ENCODE data around the gene MS4A15.
A peak's percentile ranks its signal among the peaks of the same experiment; 100 is the strongest.
"Not testable (repeated sequence)": the region's sequence is repeated elsewhere in the genome, so short reads cannot be mapped to it uniquely, and the experiment has no call there.

Gene MS4A15

DNA sequence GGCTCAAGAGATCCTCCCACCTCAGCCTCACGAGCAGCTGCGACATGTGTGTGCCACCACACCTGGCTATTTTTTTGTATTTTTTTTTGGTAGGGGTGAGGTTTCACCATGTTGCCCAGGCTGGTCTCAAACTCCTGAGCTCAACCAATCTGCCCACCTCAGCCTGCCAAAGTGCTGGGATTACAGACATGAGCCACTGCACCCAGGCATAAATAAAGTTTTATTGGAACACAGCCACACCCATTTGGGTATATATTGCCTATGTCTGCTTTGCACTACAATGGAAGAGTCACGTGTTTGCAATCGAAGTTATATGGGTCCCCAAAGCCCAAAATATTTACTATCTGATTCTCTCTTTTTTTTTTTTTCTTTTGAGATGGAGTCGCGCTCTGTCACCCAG lies 1.8 kb upstream of the MS4A15 start:
- DNase-seq (no peak), ATAC-seq (no peak)

- DNase-seq (no peak), ATAC-seq (no peak)
Observed at GRCh38 chr11:60757231-60757800, 649 bp downstream of the MS4A15 start.

- ATAC-seq, DNase-seq: not testable (repeated sequence)
Observed at GRCh38 chr11:60758671-60759070, 2.0 kb downstream of the MS4A15 start.

GRCh38 chr11:60759438-60760225 lies 3.0 kb downstream of the MS4A15 start:
- not testable (repeated sequence) for DNase-seq, ATAC-seq

GRCh38 chr11:60761436-60762190 lies 4.9 kb downstream of the MS4A15 start:
- DNase-seq: no peak

GRCh38 chr11:60762851-60763691 lies 6.4 kb downstream of the MS4A15 start:
- ATAC-seq (peak; percentile 39), DNase-seq (no peak)

More at GRCh38 chr11:60761436-60762190, 4.9 kb downstream of the MS4A15 start:
- ATAC-seq: no peak

- ATAC-seq: no peak
- DNase-seq: no peak
Observed at GRCh38 chr11:60763692-60764369, 7.2 kb downstream of the MS4A15 start.

GRCh38 chr11:60764879-60765278 lies 8.2 kb downstream of the MS4A15 start:
- DNase-seq: no peak
- ATAC-seq: no peak

- ATAC-seq: no peak
Observed at GRCh38 chr11:60765355-60765754, 8.7 kb downstream of the MS4A15 start.

DNA sequence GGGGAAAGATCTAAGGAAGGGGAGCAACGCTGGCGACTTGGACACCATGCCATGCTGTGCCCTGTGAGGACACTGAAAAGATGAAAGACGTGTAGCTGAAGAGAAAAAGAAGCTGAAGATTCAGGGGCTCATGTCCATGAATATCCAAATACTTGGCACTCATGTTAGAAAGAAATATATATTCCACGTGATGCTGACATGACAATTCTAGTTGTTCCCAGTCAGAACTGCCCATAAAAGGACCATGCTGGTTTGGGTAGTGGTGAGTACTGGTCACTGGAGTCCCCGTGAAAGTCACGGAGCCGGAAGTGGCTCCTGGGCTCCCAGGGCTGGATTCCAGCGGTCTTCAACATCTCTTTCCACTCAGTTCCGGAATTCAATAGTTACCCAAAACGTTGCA lies 9.9 kb downstream of the MS4A15 start:
- DNase-seq: no peak
- ATAC-seq: no peak

More at GRCh38 chr11:60765355-60765754, 8.7 kb downstream of the MS4A15 start:
- no peak for DNase-seq

DNA sequence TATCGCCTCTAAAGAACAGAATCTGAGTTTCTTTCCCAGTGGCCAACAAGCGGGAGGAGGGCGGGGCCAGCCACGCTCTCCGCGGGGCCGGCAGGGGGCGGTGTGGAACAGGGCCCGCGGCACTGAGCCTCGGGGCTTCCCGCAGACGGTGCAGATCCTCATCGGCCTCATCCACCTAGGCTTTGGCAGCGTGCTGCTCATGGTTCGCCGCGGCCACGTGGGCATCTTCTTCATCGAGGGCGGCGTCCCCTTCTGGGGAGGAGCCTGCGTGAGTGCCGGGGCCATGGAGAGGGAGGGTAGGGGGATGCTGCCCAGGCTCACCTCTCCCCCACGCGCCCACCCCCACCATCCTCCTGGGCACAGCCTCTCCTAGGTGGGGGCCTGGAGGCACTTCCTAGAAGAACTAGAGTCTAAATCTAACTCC lies 10.7 kb downstream of the MS4A15 start:
- DNase-seq: peak; percentile 36
- ATAC-seq: no peak

DNA sequence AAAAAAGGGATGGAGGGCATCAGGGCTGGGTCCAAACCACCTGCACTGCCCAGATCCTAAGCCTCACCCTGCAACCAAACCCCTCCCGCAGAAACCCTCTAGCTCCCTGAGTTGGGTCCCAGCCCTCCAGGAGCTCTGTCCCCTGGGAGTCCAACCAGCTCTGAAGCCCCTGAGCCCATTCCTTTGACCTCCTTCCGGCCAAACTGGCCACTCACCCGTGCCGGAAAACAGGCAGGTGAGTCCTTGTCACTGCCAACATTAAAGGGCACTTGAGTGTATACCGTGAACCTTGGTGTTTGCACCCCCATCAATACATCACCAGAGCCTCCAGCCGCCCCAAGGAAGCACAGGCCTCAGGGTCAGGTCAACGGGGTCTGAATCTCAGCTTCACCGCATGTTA lies 11.5 kb downstream of the MS4A15 start:
- DNase-seq: no peak
- ATAC-seq: no peak

- ATAC-seq (no peak), DNase-seq (no peak)
Observed at GRCh38 chr11:60769273-60769672, 12.6 kb downstream of the MS4A15 start.

- DNase-seq: no peak
- ATAC-seq: no peak
Observed at GRCh38 chr11:60769811-60770210, 13.1 kb downstream of the MS4A15 start.

DNA sequence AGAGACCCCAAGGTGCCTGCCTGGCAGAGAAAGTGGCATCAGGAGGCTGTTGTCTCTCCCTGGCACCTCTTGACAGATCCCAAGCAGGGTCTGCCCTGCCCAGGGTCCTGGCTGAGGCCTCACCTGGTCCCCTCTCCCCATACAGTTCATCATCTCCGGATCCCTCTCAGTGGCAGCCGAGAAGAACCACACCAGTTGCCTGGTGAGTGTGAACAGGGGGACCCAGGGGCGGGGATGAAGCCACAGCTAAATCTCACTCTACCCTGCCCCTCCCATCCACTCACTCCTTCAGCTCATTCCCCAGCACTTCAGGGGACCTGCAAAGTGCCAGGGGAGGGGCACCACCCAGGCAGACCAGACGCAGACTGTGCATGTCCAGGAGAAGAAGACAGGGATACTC lies 14.5 kb downstream of the MS4A15 start:
- no peak for ATAC-seq
- no peak for DNase-seq

DNA sequence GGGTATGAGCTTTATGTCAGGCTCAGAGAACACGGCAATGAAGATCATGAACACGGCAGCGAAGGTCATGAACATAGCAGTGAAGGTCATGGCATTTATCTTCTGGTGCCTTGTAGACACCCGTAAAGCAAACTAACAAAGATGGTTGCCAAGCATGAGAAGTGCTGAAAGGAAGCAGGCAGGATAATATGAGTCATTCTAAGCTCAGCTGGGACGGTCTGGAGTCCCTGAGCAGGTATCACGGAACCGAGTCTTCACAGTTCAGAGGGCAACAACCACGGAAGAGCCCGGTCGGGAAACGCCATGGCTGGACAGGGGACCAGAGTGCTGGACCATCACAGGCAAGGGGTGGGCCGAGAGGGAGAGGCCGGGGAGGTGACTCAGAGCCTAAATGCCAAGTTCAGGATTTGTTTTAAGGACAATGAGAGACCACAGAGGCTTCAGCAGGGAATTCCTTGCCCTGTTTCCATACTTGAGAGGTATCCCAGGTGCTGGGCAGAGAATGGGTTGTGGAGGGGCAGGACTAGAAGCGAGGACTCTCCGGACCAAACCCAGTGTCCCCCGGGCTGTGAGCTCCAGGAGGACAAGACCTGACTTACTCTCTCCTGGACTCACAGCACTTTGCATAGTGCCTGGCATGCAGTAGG lies 15.3 kb downstream of the MS4A15 start:
- no peak for DNase-seq
- ATAC-seq: no peak

DNA sequence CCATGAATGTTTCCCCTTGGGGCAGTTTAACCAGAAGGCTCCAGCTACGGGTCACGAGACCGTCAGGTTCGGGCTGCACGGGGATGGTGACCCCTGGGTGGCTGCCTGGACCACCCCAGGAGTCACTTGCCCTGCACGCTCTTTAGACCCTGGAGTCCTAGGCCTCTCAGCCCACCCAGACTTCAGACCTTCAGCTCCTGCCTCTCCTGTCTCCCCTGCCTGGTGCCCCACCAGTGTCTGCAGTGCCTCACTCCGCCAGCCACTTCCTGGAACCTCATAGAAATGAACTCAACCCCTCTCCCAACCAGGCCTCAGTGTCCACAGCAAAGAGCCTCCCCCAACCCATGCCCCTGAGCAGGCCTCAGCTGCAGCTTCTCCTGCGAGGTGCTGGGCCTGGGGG lies 16.0 kb downstream of the MS4A15 start:
- DNase-seq (no peak), ATAC-seq (no peak)

- DNase-seq (no peak), ATAC-seq (no peak)
Observed at GRCh38 chr11:60774726-60775125, 18.1 kb downstream of the MS4A15 start.

DNA sequence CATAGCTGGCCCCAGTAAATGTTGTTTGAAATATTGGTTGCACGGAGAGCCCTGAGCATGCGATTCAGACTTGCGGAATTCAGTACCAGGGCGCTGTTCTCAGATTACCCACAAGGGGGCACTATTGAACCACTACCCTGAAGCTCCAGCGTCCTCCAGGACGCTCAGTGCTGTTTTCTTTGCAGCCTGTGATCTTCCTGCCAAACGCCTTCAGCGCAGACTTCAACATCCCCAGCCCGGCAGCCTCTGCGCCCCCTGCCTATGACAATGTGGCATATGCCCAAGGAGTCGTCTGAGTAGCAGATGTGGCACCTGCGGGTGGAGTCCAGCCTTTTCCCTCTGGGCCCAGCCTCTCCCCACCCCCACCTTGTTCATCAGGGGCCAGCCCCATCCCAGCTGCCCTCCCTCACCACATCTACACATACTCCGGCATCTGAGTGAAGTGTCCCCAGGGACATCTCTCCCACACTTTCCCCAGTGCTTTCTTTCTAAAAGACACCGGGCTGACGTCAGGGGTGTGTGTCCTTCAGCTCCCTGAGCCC lies 18.8 kb downstream of the MS4A15 start:
- DNase-seq: peak; percentile 84

GRCh38 chr11:60776167-60776566 lies 19.5 kb downstream of the MS4A15 start:
- no peak for DNase-seq
- no peak for ATAC-seq

More for the DNA sequence above, 18.8 kb downstream of the MS4A15 start:
- ATAC-seq: peak; percentile 80

DNA sequence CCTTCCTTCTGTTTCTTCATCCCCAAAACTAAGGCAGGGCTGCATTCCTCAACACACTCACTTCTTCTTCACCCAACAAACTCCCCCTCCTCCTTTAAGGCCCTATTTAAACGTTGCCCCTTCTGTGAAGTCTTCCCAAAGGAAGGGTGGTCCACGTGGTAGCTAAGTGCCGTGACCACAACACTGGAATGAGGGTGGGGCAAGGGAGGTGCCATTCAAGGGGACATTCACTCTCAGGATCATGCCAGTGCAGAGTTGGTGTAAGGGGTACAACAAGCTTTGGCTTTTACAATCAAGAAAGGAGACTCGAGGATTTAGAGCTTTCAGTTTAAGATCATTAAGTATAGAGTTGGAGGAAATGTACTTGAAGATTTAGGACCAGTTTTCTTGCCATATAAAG lies 20.4 kb downstream of the MS4A15 start:
- DNase-seq (no peak), ATAC-seq (no peak)

Measured in stimulated activated naive CD8-positive, alpha-beta T cell treated with anti-CD3 and anti-CD28 coated beads, Interleukin-15, Interleukin-2, amounts not matched to agents 100 U/mL and 50 U/mL, for 24 hours (primary cell).